ENCODE results near the gene LYL1. TPM values are rescaled to one million over a fixed set of nuclear protein-coding genes. Genes with fewer than 3 reads are reported as not detected.

LYL1 gene
- total and polyA plus RNA-seq, 8 donors, result 5.3 to 32.9 (median 9.9) TPM

DNA sequence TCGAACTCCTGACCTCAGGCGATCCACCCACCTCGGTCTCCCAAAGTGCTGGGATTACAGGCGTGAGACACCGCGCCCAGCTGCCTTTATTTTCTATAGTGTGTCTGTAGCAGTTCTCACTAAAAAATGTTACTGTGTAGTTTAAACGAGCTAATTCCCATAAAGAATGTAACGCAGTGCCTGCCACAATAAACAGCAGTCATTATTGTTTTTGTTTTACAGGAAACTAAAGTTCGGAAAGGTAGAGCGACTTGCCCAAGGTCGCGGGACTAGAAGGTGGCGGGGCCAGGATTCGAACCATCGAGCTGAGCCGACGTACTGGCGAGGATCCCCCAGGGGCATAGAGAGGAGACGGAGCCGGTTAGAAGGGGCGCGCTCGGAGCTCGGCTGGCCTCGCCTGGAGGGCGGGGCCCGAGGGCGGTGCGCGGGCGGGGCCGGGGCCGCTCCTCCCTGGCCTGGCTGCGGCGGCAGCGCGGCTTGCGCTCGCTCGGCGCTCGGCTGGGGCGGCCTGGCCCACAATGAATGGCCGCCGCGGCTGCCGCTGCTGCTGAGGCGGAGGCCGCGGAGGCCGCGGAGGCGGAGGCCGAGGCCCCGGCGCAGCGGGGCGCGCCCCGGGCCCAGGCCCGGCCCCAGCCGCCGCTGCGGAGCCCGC lies 15.2 kb upstream of the LYL1 start, which contains the start of gene NACC1:
TSS of gene NACC1 (plus strand) at position 493 of the 652 bp plus-strand sequence. CDS start 16,944 bp downstream, outside the sequence.
- DNase-seq (peak; percentile 78 to 99 (median 90)), ATAC-seq (peak; percentile 93)
- H3K9me3 ChIP-seq, result no peaks in the 10 kb centered on the region
- H3K36me3 ChIP-seq, result peaks cover 0 to 27% of the 10 kb centered on the region in 2 donors
- H3K27ac ChIP-seq, result peak within 1 kb of the TSS; percentile 67 to 84
- no peaks in the 10 kb centered on the region for H3K27me3 ChIP-seq
- H3K4me1 ChIP-seq, result peaks cover 22 to 48% of the 10 kb centered on the region in 2 donors
- TF ChIP-seq CTCF (IDR thresholded peaks at IDR 0.05), result no peak
- peak within 1 kb of the TSS; percentile 93 to 95 for H3K4me3 ChIP-seq
- intact Hi-C loops (cut with DNase I), result no loop called here

GRCh38 chr19:13117176-13117771 lies 14.6 kb upstream of the LYL1 start:
- intact Hi-C loops (cut with DNase I), result no loop called here

GRCh38 chr19:13116282-13117175 lies 13.9 kb upstream of the LYL1 start, which contains the start of gene TRMT1:
TRMT1 (minus strand) TSS chr19:13116740; CDS start chr19:13116399, 341 bp downstream.
- no peaks in the 10 kb centered on the region for H3K27me3 ChIP-seq
- peak within 1 kb of the TSS; percentile 67 to 84 for H3K27ac ChIP-seq
- peak within 1 kb of the TSS; percentile 93 to 95 for H3K4me3 ChIP-seq
- ATAC-seq (peak; percentile 78), DNase-seq (peak; percentile 89 to 92 (median 91))
- H3K9me3 ChIP-seq, result no peaks in the 10 kb centered on the region
- H3K4me1 ChIP-seq, result peaks cover 22 to 48% of the 10 kb centered on the region in 2 donors
- TF ChIP-seq CTCF (IDR thresholded peaks at IDR 0.05), result no peak
- intact Hi-C loops (cut with DNase I), result no loop called here
- peaks cover 0 to 27% of the 10 kb centered on the region in 2 donors for H3K36me3 ChIP-seq

More at GRCh38 chr19:13117176-13117771, 14.6 kb upstream of the LYL1 start:
- Histone ChIP-seq H3K4me1 (peaks cover 22 to 48% of the 10 kb centered on the region in 2 donors), H3K27ac (peak overlapping the region; percentile 67 to 84), H3K9me3 (no peaks in the 10 kb centered on the region), H3K36me3 (peaks cover 0 to 33% of the 10 kb centered on the region in 2 donors), H3K4me3 (peak overlapping the region; percentile 93 to 95), H3K27me3 (no peaks in the 10 kb centered on the region)
- ATAC-seq (peak; percentile 15), DNase-seq (no peak)
- TF ChIP-seq CTCF (IDR thresholded peaks at IDR 0.05), result no peak

DNA sequence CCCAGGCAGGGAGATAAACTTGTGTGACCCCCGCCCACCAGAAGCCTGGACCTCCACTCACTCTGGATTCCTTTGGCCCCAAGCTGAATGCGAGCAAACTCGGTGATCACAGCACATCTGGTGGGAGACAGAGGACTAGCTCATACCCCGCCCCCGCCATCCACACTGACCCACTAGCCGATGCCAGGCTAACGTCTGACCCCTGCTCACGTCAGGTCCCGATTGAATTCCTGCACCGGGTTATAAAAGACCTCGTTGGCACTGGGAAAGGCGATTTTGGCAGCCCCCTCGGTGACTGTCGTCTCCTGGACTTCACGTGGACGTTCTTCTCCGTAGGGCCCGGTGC lies 13.3 kb upstream of the LYL1 start:
- DNase-seq (no peak), ATAC-seq (no peak)
- H3K4me1 ChIP-seq, result peaks cover 22 to 44% of the 10 kb centered on the region in 2 donors
- H3K27me3 ChIP-seq, result no peaks in the 10 kb centered on the region
- H3K36me3 ChIP-seq, result peaks cover 0 to 26% of the 10 kb centered on the region in 2 donors
- H3K9me3 ChIP-seq, result no peaks in the 10 kb centered on the region
- H3K4me3 ChIP-seq, result peak overlapping the region; percentile 93 to 95
- intact Hi-C loops (cut with DNase I), result no loop called here
- peak overlapping the region in 1 of 2 donors; percentile 84 for H3K27ac ChIP-seq
- TF ChIP-seq CTCF (IDR thresholded peaks at IDR 0.05), result no peak

Measured in left lung (tissue), 10 donors.